Measurements from ENCODE around the gene DNM3.
"Not testable (repeated sequence)": the region's sequence is repeated elsewhere in the genome, so short reads cannot be mapped to it uniquely, and the experiment has no call there.

DNM3 gene

GRCh38 chr1:172277989-172278388 is 436.7 kb downstream of the DNM3 start:
- no peak for DNase-seq (ENCODE audit: low spot score)

- no peak for DNase-seq (ENCODE audit: low spot score)
These were observed 437.2 kb downstream of the DNM3 start for GRCh38 chr1:172278478-172278877.

GRCh38 chr1:172279939-172280636 is 438.8 kb downstream of the DNM3 start:
- no peak for DNase-seq (ENCODE audit: low spot score)

GRCh38 chr1:172283766-172284165 is 442.5 kb downstream of the DNM3 start:
- DNase-seq (ENCODE audit: low spot score) = no peak

DNA sequence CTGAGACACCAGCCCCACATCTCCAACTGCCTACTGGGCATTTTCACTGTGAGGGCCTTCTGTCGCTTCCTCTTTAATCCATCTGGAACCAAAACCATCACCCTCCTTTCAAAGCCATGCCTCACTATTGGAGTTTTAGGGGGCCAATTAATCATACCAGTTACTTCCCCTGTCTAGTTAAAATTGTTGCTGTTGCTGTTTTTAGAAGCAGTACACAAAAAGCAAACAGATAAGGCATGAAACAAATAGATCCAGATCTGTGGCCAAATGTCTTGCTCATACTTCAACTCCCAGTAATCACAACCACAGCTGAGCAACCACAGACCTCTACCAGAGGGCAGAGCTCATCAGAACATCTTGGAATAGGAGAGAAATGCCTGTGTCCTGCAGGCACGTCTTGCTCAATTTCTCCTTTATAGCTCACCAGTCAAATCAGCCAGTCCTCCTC is 445.4 kb downstream of the DNM3 start:
- DNase-seq (ENCODE audit: low spot score) = no peak

DNA sequence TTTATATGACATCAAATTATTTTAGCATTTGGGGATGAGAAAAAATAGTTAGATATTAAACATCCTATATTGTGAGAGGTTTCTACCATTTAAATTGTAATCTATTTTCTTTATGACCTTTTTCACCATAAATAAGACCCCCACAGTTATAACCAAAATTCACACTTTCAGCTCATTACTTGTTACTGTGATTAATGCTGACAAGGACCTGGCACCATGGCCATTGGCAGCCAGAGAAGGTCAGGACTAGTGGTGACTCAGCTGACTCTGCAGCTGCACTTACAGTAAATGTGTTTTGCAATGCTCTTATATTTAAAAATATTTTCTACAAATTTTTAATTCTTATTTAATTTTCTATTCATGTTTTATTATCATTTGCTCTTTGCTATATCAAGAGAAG is 445.9 kb downstream of the DNM3 start:
- no peak for DNase-seq (ENCODE audit: low spot score)

DNA sequence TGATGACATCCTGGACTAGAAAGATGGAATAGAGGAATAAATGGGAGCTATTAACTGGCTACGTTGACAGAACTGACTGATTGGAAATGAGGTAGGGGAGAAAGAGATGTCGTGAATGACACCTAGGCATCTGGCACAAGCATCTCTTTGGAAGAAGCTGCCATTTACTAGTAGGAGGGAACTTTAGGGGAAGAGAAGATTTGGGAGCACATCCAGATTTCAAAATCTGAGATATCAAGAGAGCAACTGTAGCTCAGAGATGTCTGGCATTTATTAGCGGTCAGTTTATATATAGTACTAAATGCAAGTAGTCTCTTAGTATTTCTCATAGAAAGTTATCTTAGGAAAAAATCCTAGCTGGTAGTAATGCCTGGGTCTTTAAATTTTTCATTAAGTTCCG is 447.3 kb downstream of the DNM3 start:
- no peak for DNase-seq (ENCODE audit: low spot score)

GRCh38 chr1:172289448-172289847 is 448.1 kb downstream of the DNM3 start:
- DNase-seq (ENCODE audit: low spot score) = no peak

- no peak for DNase-seq (ENCODE audit: low spot score)
These were observed 451.5 kb downstream of the DNM3 start for GRCh38 chr1:172292840-172293239.

DNA sequence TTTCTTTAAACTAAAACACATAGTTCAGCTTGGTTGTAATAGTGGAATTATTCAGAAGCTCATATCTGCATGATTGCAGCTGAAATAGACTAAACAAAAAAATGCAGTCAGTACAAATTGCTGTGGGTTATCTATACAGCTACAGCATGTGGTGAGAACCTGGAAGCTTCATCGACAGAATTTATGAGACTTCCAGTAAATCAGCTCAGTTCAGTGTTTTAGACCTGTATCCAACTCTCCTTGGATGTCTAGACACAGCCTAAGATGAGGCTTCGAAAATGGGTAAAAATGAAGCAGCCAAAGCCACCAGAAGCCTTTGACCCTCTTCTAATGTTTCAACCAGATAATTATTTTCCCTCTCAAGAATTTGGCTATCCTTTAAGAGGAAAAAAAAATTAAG is 452.1 kb downstream of the DNM3 start:
- DNase-seq (ENCODE audit: low spot score) = no peak

GRCh38 chr1:172298141-172298540 is 456.8 kb downstream of the DNM3 start:
- DNase-seq (ENCODE audit: low spot score) = no peak

- DNase-seq (ENCODE audit: low spot score) = no peak
These were observed 457.6 kb downstream of the DNM3 start for GRCh38 chr1:172298911-172299310.

- DNase-seq (ENCODE audit: low spot score) = no peak
These were observed 458.2 kb downstream of the DNM3 start for GRCh38 chr1:172299515-172299914.

DNA sequence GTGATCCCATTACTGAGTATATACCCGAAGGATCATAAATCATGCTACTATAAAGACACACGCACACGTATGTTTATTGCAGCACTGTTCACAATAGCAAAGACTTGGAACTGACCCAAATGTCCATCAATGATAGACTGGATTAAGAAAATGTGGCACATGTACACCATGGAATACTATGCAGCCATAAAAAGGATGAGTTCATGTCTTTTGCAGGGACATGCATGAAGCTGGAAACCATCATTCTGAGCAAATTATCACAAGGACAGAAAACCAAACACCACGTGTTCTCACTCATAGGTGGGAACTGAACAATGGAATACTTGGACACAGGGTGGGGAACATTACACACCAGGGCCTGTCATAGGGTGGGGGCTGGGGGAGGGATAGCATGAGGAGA is 466.2 kb downstream of the DNM3 start:
- not testable (repeated sequence) for DNase-seq (ENCODE audit: low spot score)

- no peak for DNase-seq (ENCODE audit: low spot score)
These were observed 466.8 kb downstream of the DNM3 start for GRCh38 chr1:172308142-172308541.

- DNase-seq (ENCODE audit: low spot score) = no peak
These were observed 467.3 kb downstream of the DNM3 start for GRCh38 chr1:172308577-172308976.

GRCh38 chr1:172320733-172321132 is 479.4 kb downstream of the DNM3 start:
- no peak for DNase-seq (ENCODE audit: low spot score)

DNA sequence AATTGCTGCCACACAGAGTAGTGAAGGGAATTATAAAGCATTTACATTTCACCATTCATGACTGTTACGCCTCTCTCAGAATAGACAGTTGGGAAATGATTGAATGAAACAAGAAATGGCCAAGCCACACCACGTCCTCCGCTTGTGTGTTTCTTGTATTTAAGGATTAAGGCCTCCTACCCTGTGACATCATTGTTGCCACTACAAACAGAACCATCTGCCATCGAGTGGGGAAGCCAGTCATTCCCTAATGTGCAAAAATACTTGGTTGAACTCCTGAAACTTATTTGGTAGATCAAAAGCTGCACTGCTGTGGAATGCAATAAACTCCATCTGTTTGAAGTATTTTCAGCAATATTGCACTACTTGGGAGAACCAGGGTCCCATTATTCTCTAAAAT is 480.2 kb downstream of the DNM3 start:
- no peak for DNase-seq (ENCODE audit: low spot score)

GRCh38 chr1:172322219-172323061 is 481.1 kb downstream of the DNM3 start:
- DNase-seq (ENCODE audit: low spot score) = no peak

DNA sequence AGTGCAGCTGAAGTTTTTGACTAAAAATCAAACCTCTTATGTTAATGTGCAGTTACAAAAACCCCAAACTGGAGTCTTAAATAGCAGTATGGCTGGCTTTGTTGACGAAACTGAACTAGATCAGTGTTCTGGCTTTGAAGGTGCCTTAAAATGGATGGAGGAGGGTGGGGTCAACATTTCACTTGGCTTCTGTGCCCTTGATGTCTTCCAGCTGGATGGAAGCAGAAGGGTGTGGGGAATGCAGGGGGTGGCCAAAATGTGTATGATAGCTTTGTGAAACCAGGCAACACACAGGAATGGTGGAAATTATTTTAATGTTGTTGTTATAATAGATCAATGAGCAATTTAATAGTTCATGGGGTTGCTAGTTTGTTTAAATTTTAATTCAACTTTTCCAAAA is 482.4 kb downstream of the DNM3 start:
- no peak for DNase-seq (ENCODE audit: low spot score)

GRCh38 chr1:172324086-172324485 is 482.8 kb downstream of the DNM3 start:
- no peak for DNase-seq (ENCODE audit: low spot score)

GRCh38 chr1:172324761-172325160 is 483.5 kb downstream of the DNM3 start:
- DNase-seq (ENCODE audit: low spot score) = no peak

DNA sequence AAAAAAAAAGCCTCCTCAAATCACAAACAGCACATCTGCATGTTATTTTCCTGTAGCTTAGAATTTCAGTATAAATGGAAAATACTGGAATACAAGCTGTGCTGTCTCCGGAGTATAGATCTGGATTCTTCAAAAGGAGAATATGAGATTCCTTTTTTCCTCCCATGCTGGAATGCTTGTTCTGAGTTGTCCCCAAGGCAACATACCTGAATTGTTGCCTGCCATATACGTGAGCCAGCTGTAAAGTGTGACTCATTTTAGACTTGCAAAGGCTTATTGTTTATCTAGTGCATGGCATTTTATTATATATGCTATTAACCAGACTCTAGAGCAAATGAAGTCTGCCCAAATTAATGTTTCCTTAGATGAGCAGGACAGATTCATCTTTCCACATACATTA is 484.2 kb downstream of the DNM3 start:
- no peak for DNase-seq (ENCODE audit: low spot score)

GRCh38 chr1:172326136-172326535 is 484.8 kb downstream of the DNM3 start:
- no peak for DNase-seq (ENCODE audit: low spot score)
